Activated CD4-positive, alpha-beta T cell treated with anti-CD3 and anti-CD28 coated beads, Interleukin-2, Interleukin-4, amounts not matched to agents 100 ng/mL and 50 ng/mL, durations not matched to agents 16 hours and 8 hours (primary cell): Measurements from ENCODE around the gene AGMAT.

Experiments used
- DNase-seq: peaks from one replicate; pipeline ENCODE4 v3.0.0-alpha.2; 2020; ENCODE audit warnings: low spot score

Gene AGMAT

GRCh38 chr1:15559189-15559810 is 25.6 kb downstream of the AGMAT start:
- no peak for DNase-seq

- no peak for DNase-seq
Observed at GRCh38 chr1:15558516-15558915, 26.3 kb downstream of the AGMAT start.

- DNase-seq: no peak
Observed at GRCh38 chr1:15557594-15557993, 27.3 kb downstream of the AGMAT start.

GRCh38 chr1:15557008-15557407 is 27.8 kb downstream of the AGMAT start:
- no peak for DNase-seq

GRCh38 chr1:15550573-15550972 is 34.3 kb downstream of the AGMAT start:
- DNase-seq: no peak

GRCh38 chr1:15546641-15547040 is 38.2 kb downstream of the AGMAT start:
- no peak for DNase-seq

GRCh38 chr1:15543589-15544568 is 41.0 kb downstream of the AGMAT start:
- DNase-seq: no peak

- DNase-seq: no peak
Observed at GRCh38 chr1:15543251-15543588, 41.6 kb downstream of the AGMAT start.

GRCh38 chr1:15542388-15543250 is 42.2 kb downstream of the AGMAT start:
- DNase-seq: no peak

- DNase-seq: no peak
Observed at GRCh38 chr1:15541231-15541792, 43.5 kb downstream of the AGMAT start.

GRCh38 chr1:15540186-15540585 is 44.7 kb downstream of the AGMAT start:
- no peak for DNase-seq

- no peak for DNase-seq
Observed at GRCh38 chr1:15538771-15539170, 46.1 kb downstream of the AGMAT start.

GRCh38 chr1:15531682-15532081 is 53.2 kb downstream of the AGMAT start:
- DNase-seq: peak; percentile 47

GRCh38 chr1:15531003-15531402 is 53.8 kb downstream of the AGMAT start:
- DNase-seq: no peak

- DNase-seq: peak; percentile 100
Observed at GRCh38 chr1:15526490-15527339, 58.1 kb downstream of the AGMAT start, which contains the start of gene DNAJC16. TSS of gene DNAJC16 (plus strand) at chr1:15526848. CDS start at chr1:15529106, 2,258 bp downstream.

GRCh38 chr1:15526021-15526489 is 58.8 kb downstream of the AGMAT start:
- DNase-seq: no peak

GRCh38 chr1:15525050-15526020 is 59.5 kb downstream of the AGMAT start:
- DNase-seq: no peak

GRCh38 chr1:15524283-15525049 is 60.4 kb downstream of the AGMAT start:
- peak; percentile 100 for DNase-seq

GRCh38 chr1:15524021-15524282 is 60.9 kb downstream of the AGMAT start, which contains the start of gene CASP9:
TSS of gene CASP9 (minus strand) at chr1:15524215. CDS start at chr1:15524200, 15 bp downstream.
- no peak for DNase-seq
